Endodermal cell (in vitro differentiated cells): Measurements from ENCODE around the gene UBE3C. TPM values are rescaled to one million over a fixed set of nuclear protein-coding genes. Genes with fewer than 3 reads are reported as not detected.

Source experiments
- DNase-seq: peaks from one replicate; pipeline ENCODE4 v3.0.0-alpha.2; 2017
- H3K27ac ChIP-seq: 2 replicates; pipeline ENCODE4 v1.5.1; 2013; ENCODE audit warnings: mild to moderate bottlenecking, low read depth, low read length, moderate library complexity
- H3K27me3 ChIP-seq: 2 replicates; pipeline ENCODE4 v1.6.1; 2013; ENCODE audit warnings: mild to moderate bottlenecking, low read length, moderate library complexity; ENCODE audit not compliant: insufficient read depth, control insufficient read depth, poor library complexity, severe bottlenecking
- H3K36me3 ChIP-seq: 2 replicates; pipeline ENCODE4 v1.7.0; 2013; ENCODE audit warnings: mild to moderate bottlenecking, low read length, moderate library complexity; ENCODE audit not compliant: control insufficient read depth, insufficient read depth
- H3K4me1 ChIP-seq: one replicate; pipeline ENCODE4 v1.7.0; 2013; ENCODE audit warnings: low read length; ENCODE audit not compliant: control insufficient read depth, insufficient read depth
- H3K4me3 ChIP-seq: 2 replicates; pipeline ENCODE4 v1.5.1; 2013; ENCODE audit warnings: mild to moderate bottlenecking, low read length, moderate library complexity
- H3K9ac ChIP-seq: 2 replicates; pipeline ENCODE4 v1.6.1; 2013; ENCODE audit warnings: mild to moderate bottlenecking, low read length, moderate library complexity; ENCODE audit not compliant: poor library complexity, severe bottlenecking; ENCODE audit errors: extremely low read depth
- H3K9me3 ChIP-seq: 2 replicates; pipeline ENCODE4 v1.6.1; 2013; ENCODE audit warnings: mild to moderate bottlenecking, low read length, moderate library complexity; ENCODE audit not compliant: control insufficient read depth
- H3K27ac Mint-ChIP-seq: 2 replicates; pipeline ENCODE4 v1.8.0; 2020; ENCODE audit warnings: mixed read lengths
- H3K27me3 Mint-ChIP-seq: 2 replicates; pipeline ENCODE4 v1.8.0; 2021; ENCODE audit warnings: mild to moderate bottlenecking, mixed read lengths; ENCODE audit not compliant: insufficient read depth
- H3K36me3 Mint-ChIP-seq: 2 replicates; pipeline ENCODE4 v1.8.0; 2020; ENCODE audit warnings: low read depth, mixed read lengths
- H3K4me1 Mint-ChIP-seq: 2 replicates; pipeline ENCODE4 v1.8.0; 2020; ENCODE audit warnings: mixed read lengths
- H3K4me3 Mint-ChIP-seq: 2 replicates; pipeline ENCODE4 v1.8.0; 2020; ENCODE audit warnings: mild to moderate bottlenecking, moderate library complexity, mixed read lengths
- H3K9me3 Mint-ChIP-seq: 2 replicates; pipeline ENCODE4 v1.8.0; 2020; ENCODE audit warnings: mild to moderate bottlenecking, mixed read lengths
- WGBS, 2 experiments: methylation state at CpG; one replicate each; pipeline versions ENCODE4 v1.1.5 to v1.1.7; 2013; ENCODE audit warnings: missing lambda C conversion rate in 2 of 2, mixed read lengths in 1 of 2; ENCODE audit not compliant: insufficient coverage in 1 of 2, insufficient read length in 1 of 2; 5-methylcytosine and 5-hydroxymethylcytosine counted together
- total RNA-seq, 2 donors: library from RNA; stranded (reverse); fragmentation: NEBNext Ultra II Directional in 1 of 2; extraction: Animal tissue kit (Norgen Biotek cat#: 25700) in 1 of 2; gene quantifications; 2 replicates in 1 of 2; 3 replicates in 1 of 2; pipeline ENCODE4 v1.2.1, GENCODE V29; 2021
- TF ChIP-seq, protein P1 (sequence below): fragments of 200-600 bp; sonication (generic); conservative IDR thresholded peaks from 2 replicates; pipeline ENCODE4 v1.5.0; 2021; ENCODE audit warnings: antibody characterized with exemption, mild to moderate bottlenecking

Gene UBE3C
- total RNA-seq, 2 donors from 2014 or later: 53.4 to 55.9 TPM

- H3K9me3 ChIP-seq: no peaks in the 10 kb centered on the region
- peaks cover 35% of the 10 kb centered on the region for H3K36me3 ChIP-seq
- Mint-ChIP-seq H3K27ac (peak overlapping the region; percentile 67), H3K9me3 (no peaks in the 10 kb centered on the region), H3K4me1 (peaks cover 16% of the 10 kb centered on the region), H3K36me3 (peaks cover 33% of the 10 kb centered on the region), H3K27me3 (no peaks in the 10 kb centered on the region), H3K4me3 (no peak overlapping the region)
- peaks cover 5% of the 10 kb centered on the region for H3K4me1 ChIP-seq
- TF ChIP-seq, protein P1, sequence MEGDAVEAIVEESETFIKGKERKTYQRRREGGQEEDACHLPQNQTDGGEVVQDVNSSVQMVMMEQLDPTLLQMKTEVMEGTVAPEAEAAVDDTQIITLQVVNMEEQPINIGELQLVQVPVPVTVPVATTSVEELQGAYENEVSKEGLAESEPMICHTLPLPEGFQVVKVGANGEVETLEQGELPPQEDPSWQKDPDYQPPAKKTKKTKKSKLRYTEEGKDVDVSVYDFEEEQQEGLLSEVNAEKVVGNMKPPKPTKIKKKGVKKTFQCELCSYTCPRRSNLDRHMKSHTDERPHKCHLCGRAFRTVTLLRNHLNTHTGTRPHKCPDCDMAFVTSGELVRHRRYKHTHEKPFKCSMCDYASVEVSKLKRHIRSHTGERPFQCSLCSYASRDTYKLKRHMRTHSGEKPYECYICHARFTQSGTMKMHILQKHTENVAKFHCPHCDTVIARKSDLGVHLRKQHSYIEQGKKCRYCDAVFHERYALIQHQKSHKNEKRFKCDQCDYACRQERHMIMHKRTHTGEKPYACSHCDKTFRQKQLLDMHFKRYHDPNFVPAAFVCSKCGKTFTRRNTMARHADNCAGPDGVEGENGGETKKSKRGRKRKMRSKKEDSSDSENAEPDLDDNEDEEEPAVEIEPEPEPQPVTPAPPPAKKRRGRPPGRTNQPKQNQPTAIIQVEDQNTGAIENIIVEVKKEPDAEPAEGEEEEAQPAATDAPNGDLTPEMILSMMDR: no peak
- H3K9ac ChIP-seq: no peak overlapping the region
- no peaks in the 10 kb centered on the region for H3K27me3 ChIP-seq
- no peak overlapping the region for H3K27ac ChIP-seq
- no peak for DNase-seq
- H3K4me3 ChIP-seq: no peak overlapping the region
- WGBS, 2 experiments: 93 to 98% methylated on average over 14 to 15 of the region's 15 CpGs
Observed at GRCh38 chr7:157271315-157271990, 132.7 kb downstream of the UBE3C start.

DNA sequence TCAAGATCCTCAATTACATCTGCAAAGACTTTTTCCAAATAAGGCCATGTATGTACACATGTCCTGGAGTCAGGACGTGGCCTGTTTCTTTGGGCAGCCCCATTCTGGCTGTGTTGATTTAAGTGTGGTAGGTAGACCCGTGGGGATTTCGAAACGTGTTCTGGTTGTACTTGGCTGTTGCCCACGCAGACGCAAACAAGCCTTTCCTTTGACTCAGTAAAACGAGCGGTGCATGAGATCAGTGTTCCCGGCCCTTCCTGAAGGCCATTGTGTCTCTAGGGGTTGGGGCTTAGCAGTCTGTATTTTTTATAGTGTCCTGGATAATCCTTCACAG is 133.2 kb downstream of the UBE3C start:
- Histone ChIP-seq H3K36me3 (peaks cover 33% of the 10 kb centered on the region), H3K9ac (no peak overlapping the region), H3K4me1 (peaks cover 5% of the 10 kb centered on the region), H3K4me3 (no peak overlapping the region), H3K27me3 (no peaks in the 10 kb centered on the region), H3K27ac (no peak overlapping the region), H3K9me3 (no peaks in the 10 kb centered on the region)
- DNase-seq: no peak
- H3K27ac Mint-ChIP-seq: peak overlapping the region; percentile 67
- peaks cover 33% of the 10 kb centered on the region for H3K36me3 Mint-ChIP-seq
- no peak overlapping the region for H3K4me3 Mint-ChIP-seq
- H3K27me3 Mint-ChIP-seq: no peaks in the 10 kb centered on the region
- WGBS, 2 experiments: 89 to 96% methylated on average over 8 to 9 of the region's 9 CpGs
- peaks cover 16% of the 10 kb centered on the region for H3K4me1 Mint-ChIP-seq
- TF ChIP-seq, protein P1: no peak
- no peaks in the 10 kb centered on the region for H3K9me3 Mint-ChIP-seq

DNA sequence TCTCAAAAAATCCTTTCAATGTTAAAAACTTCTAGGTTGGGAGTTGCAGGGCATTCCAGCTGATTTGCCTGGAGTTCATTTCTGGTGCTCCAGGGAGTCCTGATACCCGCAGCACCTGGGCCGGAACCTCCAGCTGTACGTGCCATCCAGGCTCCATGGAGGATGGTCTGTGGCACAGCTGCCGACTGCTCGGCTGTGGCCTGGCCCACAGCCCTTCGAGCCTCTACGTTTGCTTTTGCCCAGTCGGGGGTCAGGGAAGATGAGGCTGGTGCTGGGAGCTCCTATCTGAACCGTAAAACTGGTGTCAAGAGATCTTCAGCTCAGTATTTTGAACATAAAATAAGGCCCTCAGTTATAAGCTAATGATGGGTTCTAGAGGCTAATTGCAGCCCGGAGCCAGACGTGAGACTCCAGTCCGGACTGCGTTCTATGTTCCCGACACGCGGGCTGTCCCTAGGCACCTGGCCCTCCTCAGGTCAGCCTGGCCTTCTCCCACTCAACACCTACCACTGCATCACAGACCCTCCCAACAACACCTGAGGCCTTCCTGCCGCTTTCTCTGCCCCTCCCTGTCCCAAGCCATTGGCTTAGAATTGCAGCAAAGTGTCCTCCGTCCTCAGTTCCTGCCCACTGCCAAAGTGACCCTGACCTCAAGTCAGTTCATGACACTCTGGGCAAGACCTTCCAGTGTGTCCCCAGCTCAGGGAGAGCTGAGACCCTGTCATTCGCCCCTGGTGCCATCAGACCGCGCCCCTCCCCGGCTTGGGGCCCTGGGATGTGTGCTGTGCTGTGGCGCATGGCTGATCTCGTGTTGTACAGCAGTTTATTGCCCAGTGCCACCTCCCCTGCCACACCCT is 133.9 kb downstream of the UBE3C start:
- TF ChIP-seq, protein P1: no peak
- no peak overlapping the region for H3K4me3 Mint-ChIP-seq
- Histone ChIP-seq H3K27ac (no peak overlapping the region), H3K4me1 (peaks cover 5% of the 10 kb centered on the region), H3K9ac (no peak overlapping the region), H3K9me3 (no peaks in the 10 kb centered on the region), H3K4me3 (no peak overlapping the region), H3K27me3 (no peaks in the 10 kb centered on the region), H3K36me3 (peaks cover 32% of the 10 kb centered on the region)
- DNase-seq: peak; percentile 54
- 93 to 98% methylated on average over 18 to 24 of the region's 24 CpGs for WGBS, 2 experiments
- no peaks in the 10 kb centered on the region for H3K27me3 Mint-ChIP-seq
- H3K4me1 Mint-ChIP-seq: peaks cover 16% of the 10 kb centered on the region
- no peaks in the 10 kb centered on the region for H3K9me3 Mint-ChIP-seq
- peaks cover 30% of the 10 kb centered on the region for H3K36me3 Mint-ChIP-seq
- H3K27ac Mint-ChIP-seq: no peak overlapping the region
